Globus pallidus (tissue), 1 donor: Measurements from ENCODE around the gene TRAF3.

ENCODE experiments used
- DNase-seq: peaks from one replicate; pipeline ENCODE4 v3.0.0-alpha.2; 2015; ENCODE audit warnings: low spot score

TRAF3 gene

DNA sequence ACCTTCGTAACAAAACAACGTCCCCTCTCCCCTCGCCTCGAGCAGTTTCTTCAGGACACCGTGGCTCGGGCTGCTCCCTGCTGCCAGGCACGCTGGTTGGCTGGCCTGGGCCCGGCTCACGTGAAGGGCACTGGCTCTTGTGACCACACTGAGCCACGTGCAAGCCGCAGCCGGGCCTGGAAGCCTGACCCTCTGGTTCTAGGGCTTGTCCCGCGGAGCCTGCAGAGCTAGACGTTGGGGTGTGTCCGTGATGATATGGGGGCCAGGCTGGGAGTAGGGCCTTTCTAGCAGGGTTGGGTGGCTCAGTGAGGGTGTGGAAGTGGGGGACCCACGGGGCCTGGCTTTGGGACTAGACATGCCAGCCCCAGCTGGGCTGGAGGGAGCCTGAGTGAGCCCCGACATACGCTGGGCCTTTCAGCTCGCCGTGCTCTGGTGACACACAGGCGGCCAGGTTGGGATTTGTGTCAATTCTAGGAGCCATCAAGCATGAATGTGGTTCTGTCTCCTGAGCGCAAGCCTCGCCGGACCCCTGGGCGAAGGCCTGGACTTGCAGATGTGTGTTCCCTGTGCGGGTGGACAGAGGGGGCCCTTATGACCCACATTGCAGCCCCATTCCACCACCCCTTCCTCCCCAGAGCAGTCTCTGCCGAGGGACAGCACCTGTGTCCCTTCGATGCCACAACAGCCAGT lies 131.7 kb downstream of the TRAF3 start:
- no peak for DNase-seq

DNA sequence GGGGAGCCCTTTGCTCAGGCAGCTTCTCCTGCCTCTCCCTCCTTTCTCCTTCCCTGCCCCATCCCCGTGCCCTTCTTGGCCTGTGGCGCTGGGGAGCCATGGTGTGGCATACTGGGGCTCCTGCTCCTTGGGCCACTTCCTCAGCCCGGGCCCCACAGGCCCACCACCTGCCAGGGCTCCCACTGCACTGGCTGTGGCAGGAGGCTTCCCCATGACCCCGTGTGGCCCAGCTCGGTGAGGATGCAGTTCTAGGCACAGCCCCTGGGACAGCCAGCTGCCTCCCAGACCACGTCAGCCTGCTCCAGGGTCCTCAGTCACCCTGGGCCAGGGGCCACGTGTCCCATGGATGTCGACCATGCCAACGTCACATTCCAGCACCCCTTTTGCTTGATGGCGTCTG lies 132.2 kb downstream of the TRAF3 start:
- DNase-seq = no peak

- no peak for DNase-seq
Measured at GRCh38 chr14:102909911-102910310, 132.7 kb downstream of the TRAF3 start.

- DNase-seq = no peak
Measured at GRCh38 chr14:102910442-102910841, 133.2 kb downstream of the TRAF3 start.

DNA sequence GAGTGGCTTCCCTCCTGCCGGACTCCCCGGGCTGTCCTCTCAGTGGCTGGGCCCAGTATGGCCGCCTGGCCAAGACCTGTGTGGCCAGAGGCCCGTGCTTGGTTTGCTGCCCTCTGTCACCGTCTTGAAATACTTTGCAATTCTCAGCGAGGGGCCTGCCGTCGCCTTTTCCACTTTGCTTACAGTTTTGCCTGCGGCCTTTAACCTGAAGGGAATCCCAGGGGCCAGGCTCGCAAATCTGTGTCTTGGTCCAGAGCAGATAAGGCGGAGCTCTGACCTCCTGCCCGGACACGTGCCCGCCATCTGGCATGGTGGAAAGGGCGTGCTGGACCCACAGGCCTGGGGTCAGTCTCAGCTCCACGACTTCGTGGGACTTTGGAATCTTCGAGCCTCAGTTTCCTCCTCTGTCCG lies 134.3 kb downstream of the TRAF3 start:
- no peak for DNase-seq

- no peak for DNase-seq
Measured at GRCh38 chr14:102911991-102912761, 134.9 kb downstream of the TRAF3 start.

DNA sequence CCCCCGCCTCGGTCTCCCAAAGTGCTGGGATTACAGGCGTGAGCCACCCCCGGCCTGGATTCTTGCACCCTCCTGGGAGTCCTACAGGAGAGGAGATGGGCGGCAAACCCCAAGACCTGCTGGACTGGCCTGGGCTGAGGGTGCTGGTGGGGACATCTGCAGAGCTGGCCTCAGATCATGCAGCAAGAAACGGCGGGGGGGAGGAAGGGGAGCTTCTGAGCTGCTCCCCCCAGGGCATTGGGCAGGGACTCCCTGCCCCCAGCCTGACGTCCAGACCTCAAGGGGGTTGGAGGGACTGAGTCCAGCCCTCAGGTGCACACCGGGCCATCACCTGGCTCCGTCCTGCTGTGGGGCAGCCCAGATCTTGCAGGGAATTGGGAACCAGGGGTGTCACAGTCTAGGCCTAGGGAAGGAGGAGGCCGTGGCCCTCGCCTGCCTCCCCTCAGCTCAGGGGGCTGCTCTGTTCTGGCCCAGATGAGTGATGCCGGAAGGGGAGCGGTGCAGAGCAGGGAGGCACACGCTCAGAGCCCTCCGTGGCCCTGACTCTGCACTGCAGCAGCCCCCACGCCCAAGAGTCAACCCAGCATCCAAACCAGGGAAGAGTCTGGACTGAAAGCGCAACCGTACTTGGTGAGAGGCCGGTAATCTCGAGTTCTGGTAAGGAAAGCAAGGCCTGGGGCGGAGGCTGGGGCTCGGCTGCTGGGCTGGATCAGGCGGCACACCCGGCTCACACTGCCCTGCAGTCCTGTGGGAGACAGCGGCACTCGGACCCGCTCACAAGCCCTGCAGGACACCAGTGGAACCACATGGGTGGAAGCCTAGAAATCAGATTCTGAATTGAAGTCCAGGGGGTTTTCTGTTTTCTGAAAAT lies 136.3 kb downstream of the TRAF3 start:
- DNase-seq = no peak

DNA sequence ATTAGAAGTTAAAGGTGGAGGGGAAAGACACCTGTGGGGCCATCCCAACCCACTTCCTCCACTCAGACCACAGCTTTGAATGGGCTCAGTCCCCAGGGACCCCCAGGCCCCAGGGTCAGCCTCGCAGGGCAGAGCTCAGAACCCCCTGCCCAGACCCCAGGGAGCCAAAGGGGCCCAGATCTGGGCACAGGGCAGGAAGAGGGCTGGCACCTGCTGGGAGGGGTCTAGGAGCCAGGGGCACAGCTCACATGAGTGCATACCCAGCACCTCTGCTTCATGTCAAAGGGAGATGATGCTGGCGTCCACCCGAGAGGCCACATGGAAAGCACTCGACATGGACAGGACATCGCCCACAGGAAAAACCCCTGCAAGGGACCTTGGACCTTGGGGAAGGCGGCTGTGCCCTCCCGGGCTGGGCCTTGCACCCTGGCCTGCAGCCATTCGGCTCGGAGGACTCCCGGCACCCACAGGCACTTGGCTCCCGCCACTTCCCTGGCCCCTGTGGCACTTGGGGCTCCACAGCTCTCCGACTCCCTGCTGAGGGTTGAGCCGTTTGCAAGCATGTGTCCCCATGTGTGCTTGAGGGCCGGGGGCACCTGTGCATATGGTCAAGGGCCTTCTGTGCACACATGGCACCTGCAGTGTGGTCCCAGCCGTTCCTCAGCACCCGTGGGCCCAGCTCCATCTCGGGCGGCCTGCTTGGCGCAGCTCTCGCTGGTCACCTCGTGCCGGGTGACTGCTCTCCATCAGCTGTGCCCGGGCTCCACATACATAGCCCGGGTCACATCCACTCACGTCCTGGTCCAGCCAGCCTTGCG lies 137.4 kb downstream of the TRAF3 start:
- no peak for DNase-seq

DNA sequence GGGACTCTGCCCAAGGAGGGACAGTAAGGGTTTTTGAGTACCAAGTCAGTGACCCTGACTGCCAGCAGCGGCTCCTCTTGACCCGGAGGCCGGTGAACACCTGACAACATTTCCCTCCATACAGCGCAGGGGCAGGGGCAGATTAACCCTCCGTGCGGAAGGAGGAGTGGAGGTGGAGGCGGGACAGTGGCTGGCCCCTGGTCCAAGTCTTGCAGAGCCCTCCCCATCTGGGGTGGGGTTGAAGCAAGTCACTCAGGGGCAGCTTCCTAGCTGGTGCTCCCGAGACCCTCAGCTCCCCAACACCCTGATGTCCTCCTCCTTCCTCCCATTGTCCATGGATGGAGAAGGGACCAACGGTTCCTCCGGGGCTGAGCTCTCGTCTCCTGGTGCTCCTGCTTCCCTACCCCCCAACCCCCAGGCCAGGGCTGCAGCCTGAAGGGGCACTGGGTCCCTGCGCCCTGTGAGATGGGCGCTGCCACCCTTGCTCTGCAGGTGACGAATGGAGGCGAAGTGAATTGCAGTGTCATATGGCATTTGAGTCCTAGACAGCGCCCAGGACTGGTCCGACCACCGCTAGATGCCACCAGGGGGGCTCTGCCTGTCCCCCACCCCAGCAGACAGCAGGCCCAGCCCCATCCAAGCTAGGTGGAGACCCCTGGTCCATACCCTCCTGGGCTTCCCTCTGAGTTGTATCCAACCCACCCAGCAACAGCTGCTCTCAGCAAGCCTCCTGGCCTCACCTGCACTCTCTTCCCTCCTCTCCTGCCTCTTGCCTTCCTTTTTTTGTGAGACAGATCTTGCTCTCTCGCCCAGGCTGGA lies 138.3 kb downstream of the TRAF3 start:
- no peak for DNase-seq

DNA sequence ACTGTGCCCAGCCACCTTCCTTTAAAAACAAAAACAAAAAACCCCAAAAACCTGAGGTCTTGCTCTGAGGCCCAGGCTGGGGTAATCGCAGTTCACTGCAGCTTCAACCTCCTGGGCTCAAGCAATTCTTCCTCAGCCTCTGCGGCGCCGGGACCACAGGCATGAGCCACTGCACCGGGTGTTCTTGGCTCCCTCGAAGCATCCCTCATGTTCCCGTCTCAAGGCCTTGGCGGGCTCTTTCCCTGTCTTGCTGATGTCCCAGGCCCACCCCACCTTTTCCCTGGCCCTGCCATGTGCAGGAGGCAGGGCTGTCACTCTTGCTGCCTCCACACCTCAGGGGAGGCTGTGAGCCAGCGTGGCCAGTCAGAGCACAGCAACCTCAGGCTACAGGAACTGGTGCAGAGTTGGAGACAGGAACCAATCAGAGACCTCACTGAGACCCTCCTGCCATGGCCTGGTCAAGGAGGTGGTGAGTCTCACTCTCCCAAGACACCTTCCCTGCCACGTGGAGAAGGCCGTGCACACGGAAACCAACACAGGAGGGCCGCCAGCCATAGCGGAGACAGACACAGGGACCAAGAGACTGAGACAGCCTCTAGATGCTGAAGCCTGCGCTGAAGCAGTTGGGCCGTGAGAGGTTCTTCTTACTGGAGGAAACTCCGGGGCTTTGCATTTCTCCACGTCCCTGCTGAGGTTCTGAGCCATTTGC lies 139.3 kb downstream of the TRAF3 start:
- DNase-seq = no peak

DNA sequence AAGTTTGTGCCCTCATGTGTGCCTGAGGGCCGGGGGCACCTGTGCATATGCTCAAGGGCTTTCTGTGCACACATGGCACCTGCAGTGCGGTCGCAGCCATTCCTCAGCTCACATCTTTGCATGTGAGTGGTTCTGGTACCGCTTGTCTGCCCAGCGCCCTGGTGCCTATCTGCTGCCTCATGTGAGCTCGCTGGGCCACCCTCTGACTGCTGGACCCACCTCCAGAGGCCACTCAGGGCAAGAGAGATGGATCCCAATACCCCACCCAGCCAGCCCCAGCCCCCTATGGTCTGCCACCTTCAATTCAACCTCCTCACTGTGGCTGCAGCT lies 139.8 kb downstream of the TRAF3 start:
- DNase-seq = no peak

DNA sequence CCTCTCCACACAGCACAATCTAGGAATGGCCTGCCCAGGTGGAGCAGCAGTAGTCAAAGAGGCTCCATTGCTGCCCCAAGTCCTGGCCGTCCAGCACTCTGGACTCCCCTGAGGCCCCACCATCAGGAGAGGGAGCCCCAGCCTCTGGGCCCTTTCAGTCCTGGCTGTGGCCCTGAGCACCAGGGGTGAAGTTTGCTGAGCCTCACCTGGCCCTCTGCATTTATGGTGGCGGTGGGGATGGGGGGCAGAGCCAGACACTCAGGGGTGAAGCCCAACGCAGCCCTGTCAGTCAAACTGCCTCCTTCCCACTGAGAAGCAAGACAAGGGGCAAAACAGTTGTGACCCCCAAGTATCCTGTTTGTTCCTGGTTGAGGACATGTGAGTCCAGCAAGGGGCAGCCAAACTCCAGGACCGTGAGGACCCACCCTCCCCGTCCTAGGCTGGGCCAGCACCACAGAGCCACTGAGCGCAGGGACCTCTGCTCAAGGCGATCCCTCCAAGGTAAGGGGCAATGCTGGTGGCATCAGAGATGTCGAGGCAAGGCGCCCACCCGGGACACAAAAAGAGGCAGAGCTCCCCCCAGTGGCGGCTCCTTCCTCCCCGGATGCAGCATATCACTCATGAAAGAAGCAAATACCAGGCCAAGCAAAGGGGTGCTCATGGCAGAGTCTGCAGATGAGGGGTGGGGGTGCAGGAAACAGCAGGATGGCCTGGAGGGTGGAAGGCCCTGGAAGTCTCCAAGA lies 140.4 kb downstream of the TRAF3 start:
- DNase-seq = no peak

GRCh38 chr14:102918438-102918837 lies 141.2 kb downstream of the TRAF3 start:
- no peak for DNase-seq

- no peak for DNase-seq
Measured at GRCh38 chr14:102920273-102920997, 143.2 kb downstream of the TRAF3 start.

- DNase-seq = no peak
Measured at GRCh38 chr14:102920998-102921304, 143.7 kb downstream of the TRAF3 start.

- no peak for DNase-seq
Measured at GRCh38 chr14:102922490-102923200, 145.4 kb downstream of the TRAF3 start, which contains the start of gene AMN. TSS of gene AMN (plus strand) at chr14:102922663. CDS start at chr14:102922689, 26 bp downstream.

DNA sequence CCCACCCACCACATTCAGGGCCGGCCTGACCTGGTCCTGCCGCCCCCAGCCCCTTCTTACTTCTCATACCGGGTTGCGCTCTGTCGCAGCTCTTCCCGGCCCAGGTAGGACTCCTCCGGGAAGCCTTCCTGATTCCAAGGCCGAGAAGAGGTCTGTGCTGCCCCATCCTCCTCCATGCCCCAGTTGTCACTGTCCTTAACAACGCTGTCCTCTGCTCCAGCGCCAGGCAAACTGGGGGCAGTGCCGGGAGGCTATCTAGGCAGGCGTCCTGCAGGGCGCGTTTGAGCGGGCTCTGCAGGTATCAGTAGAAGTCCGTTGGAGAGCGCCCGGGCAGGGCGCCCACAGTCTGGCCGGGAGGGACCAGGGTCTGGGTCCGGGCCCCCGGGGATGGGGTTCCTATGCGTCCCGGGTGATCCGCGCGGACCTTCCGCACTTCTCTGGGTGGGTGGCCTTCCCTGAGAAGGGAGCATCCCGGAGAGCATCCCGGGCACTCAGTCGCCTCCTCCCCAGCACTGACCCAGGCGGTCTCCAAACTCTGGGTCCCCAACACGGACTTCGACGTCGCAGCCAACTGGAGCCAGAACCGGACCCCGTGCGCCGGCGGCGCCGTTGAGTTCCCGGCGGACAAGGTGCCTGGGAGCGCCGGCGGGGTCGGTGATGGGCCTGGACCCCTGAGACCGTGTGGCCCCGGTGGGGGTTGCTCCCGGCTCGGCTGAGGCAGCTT lies 146.1 kb downstream of the TRAF3 start:
- DNase-seq = no peak
